Gastroesophageal sphincter (tissue), 4 donors: ENCODE results near the gene NHSL1. TPM values are rescaled to one million over a fixed set of nuclear protein-coding genes. Genes with fewer than 3 reads are reported as not detected.

Experiments used
- ATAC-seq: fragments of 150-250 bp; one replicate; pipeline ENCODE4 v1.9.1; 2016; ENCODE audit warnings: mild to moderate bottlenecking, moderate library complexity
- H3K27ac ChIP-seq, 4 donors: fragments of 200-600 bp; sonication (generic) in 3 of 4; 1 replicate in 3 of 4; 2 replicates in 1 of 4; pipeline ENCODE4 v1.5.1; 2016 to 2019
- H3K27me3 ChIP-seq: fragments of 200-600 bp; sonication (generic); one replicate; pipeline ENCODE4 v1.5.1; 2019
- H3K36me3 ChIP-seq, 2 donors: fragments of 200-600 bp; sonication (generic); one replicate each; pipeline ENCODE4 v1.5.1; 2019; ENCODE audit warnings: control low read depth in 1 of 2
- H3K4me1 ChIP-seq, 3 donors: fragments of 200-600 bp; sonication (generic); 1 replicate in 2 of 3; 2 replicates in 1 of 3; pipeline ENCODE4 v1.5.1; 2016 to 2019; ENCODE audit warnings: control low read depth in 2 of 3
- H3K4me3 ChIP-seq, 2 donors: fragments of 200-600 bp; sonication (generic); one replicate each; pipeline ENCODE4 v1.5.1; 2019; ENCODE audit warnings: mild to moderate bottlenecking in 1 of 2, moderate library complexity in 1 of 2
- H3K9me3 ChIP-seq, 3 donors: fragments of 200-600 bp; sonication (generic); one replicate each; pipeline ENCODE4 v1.5.1; 2017 to 2019; ENCODE audit warnings: control low read depth in 2 of 3
- CTCF ChIP-seq, 4 experiments: fragments of 200-600 bp in 2 of 4; fragments of 450-650 bp in 2 of 4; sonication (generic) in 1 of 4; IDR thresholded peaks; one replicate each; pipeline ENCODE4 v1.5.1; 2017 to 2019; ENCODE audit warnings: antibody characterized with exemption in 4 of 4, mild to moderate bottlenecking in 2 of 4, moderate library complexity in 2 of 4
- EP300 ChIP-seq: sonication (generic); formaldehyde crosslinking; IDR thresholded peaks from one replicate; pipeline ENCODE4 v1.6.1; 2017; ENCODE audit warnings: antibody characterized with exemption, mild to moderate bottlenecking
- POLR2A ChIP-seq, 2 donors: fragments of 450-650 bp; IDR thresholded peaks; one replicate each; pipeline ENCODE4 v1.6.1; 2017; ENCODE audit warnings: antibody characterized with exemption in 2 of 2, mild to moderate bottlenecking in 2 of 2, moderate library complexity in 1 of 2
- POLR2AphosphoS5 ChIP-seq: sonication (generic); formaldehyde crosslinking; IDR thresholded peaks from one replicate; pipeline ENCODE4 v1.6.1; 2017; ENCODE audit warnings: antibody characterized with exemption
- WGBS, 2 donors: methylation state at CpG; one replicate each; pipeline ENCODE4 v1.1.5; 2018; ENCODE audit warnings: low coverage in 1 of 2; 5-methylcytosine and 5-hydroxymethylcytosine counted together
- total RNA-seq, 4 donors: library from RNA; depleted of rRNA; stranded (reverse); fragments of >200 nt; gene quantifications; one replicate each; pipeline ENCODE4 v1.1.0, GENCODE V29; 2016

Gene NHSL1
- total RNA-seq, 4 donors from 2014 or later: 5.7 to 9.3 (median 7.9) TPM

DNA sequence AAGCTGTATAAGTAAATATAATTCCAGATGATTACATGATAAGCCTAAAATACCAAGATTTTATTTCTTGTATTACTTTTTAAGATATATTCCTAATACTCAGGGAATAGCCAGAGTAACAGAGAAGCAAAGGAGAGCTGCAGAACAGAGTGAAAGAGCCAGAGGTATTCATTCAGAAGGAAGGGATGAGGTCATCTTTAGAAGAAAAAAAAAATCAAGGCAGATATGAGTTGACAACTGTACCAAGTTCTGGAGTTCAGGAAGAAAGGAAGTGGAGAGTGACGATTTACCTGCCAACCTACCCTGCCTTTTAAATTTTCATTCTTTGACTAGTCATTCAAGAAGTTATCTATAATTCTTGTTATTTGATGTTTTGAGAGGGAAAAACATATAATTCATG lies 28.8 kb upstream of the NHSL1 start:
- H3K9me3 ChIP-seq: no peaks in the 10 kb centered on the region
- 70 to 73% methylated on average over 1 of the region's 1 CpG for WGBS, 2 donors
- TF ChIP-seq POLR2AphosphoS5: no peak
- H3K36me3 ChIP-seq: no peaks in the 10 kb centered on the region
- H3K4me3 ChIP-seq: no peak overlapping the region
- H3K4me1 ChIP-seq: peaks cover 0 to 15% (median 6%) of the 10 kb centered on the region in 3 donors
- H3K27ac ChIP-seq: no peak overlapping the region
- no peaks in the 10 kb centered on the region for H3K27me3 ChIP-seq
- no peak for ATAC-seq

DNA sequence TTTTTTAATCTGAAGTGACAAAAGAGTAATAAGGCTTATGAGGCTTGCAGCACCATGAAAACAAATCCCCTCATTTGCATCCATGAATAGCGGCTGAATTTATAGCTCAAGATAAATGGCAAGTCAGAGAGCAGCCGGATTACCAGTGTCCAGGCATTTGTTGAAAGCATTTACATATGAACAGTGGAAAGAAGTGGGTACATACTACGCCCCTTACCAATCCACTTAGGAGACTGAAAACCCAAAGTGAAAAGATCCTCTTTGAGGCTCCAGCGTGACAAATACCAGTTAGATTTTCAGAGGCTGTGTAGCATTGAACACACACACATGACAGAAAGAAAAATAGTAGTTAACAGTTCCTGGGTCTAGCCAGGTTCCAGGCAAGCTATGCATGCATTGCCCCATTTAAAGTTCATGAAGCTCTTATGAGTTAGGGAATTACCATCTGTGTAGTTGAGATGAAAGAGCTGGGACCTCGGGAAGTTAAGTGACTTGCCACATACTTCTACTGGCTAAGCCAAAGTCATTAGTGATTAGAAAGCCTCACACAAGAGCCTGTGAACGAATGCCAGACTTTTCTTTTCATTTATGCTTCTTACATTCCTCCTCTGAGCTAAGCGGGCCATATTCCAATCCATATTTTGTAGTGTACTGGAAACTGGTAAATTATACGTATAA lies 28.3 kb upstream of the NHSL1 start:
- H3K27ac ChIP-seq: no peak overlapping the region
- ATAC-seq: no peak

GRCh38 chr6:138526822-138527235 lies 27.5 kb upstream of the NHSL1 start:
- Histone ChIP-seq H3K4me3 (no peak overlapping the region), H3K36me3 (no peaks in the 10 kb centered on the region), H3K27ac (no peak overlapping the region), H3K4me1 (peaks cover 0 to 15% (median 6%) of the 10 kb centered on the region in 3 donors), H3K9me3 (no peaks in the 10 kb centered on the region), H3K27me3 (no peaks in the 10 kb centered on the region)
- WGBS, 2 donors: 44 to 55% methylated on average over 11 of the region's 11 CpGs
- TF ChIP-seq CTCF (IDR thresholded peaks at IDR 0.05) (no peak), EP300 (no peak), POLR2AphosphoS5 (no peak), POLR2A (IDR thresholded peaks at IDR 0.05) (no peak)
- no peak for ATAC-seq

More for the DNA sequence above, 28.3 kb upstream of the NHSL1 start:
- H3K4me3 ChIP-seq: no peak overlapping the region
- H3K9me3 ChIP-seq: no peaks in the 10 kb centered on the region
- no peaks in the 10 kb centered on the region for H3K27me3 ChIP-seq
- WGBS, 2 donors: 65% methylated on average over 7 to 8 of the region's 8 CpGs
- peaks cover 0 to 15% (median 6%) of the 10 kb centered on the region in 3 donors for H3K4me1 ChIP-seq
- no peaks in the 10 kb centered on the region for H3K36me3 ChIP-seq
- TF ChIP-seq POLR2AphosphoS5 (no peak), EP300 (no peak), POLR2A (IDR thresholded peaks at IDR 0.05) (no peak), CTCF (IDR thresholded peaks at IDR 0.05) (no peak)

GRCh38 chr6:138525355-138525754 lies 26.1 kb upstream of the NHSL1 start:
- H3K27me3 ChIP-seq: no peaks in the 10 kb centered on the region
- peaks cover 0 to 15% (median 6%) of the 10 kb centered on the region in 3 donors for H3K4me1 ChIP-seq
- no peak overlapping the region for H3K4me3 ChIP-seq
- no peak for TF ChIP-seq CTCF (IDR thresholded peaks at IDR 0.05)
- TF ChIP-seq POLR2A (IDR thresholded peaks at IDR 0.05): no peak
- TF ChIP-seq EP300: no peak
- no peak for TF ChIP-seq POLR2AphosphoS5
- no peak for ATAC-seq
- H3K36me3 ChIP-seq: no peaks in the 10 kb centered on the region
- no peak overlapping the region for H3K27ac ChIP-seq
- no peaks in the 10 kb centered on the region for H3K9me3 ChIP-seq
- WGBS, 2 donors: 100% methylated on average over 1 to 3 of the region's 4 CpGs

DNA sequence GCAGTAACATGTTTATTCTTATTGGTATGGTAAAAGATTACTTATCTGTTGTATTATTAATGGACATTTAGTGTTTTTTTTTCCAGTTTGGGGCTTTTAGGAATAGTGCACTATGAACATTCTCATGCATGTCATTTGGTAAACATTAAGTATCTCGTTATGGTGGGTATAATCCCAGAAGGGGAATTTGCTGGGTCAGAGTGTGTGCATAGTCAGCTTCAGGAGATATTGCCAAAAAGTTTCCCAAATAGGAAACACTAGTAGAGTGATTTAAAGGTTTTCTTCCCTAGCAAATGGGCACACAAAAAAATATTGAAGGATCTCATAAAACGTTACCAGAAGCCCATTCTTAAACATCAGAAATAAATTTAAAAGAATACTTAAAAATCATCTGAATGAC lies 25.2 kb upstream of the NHSL1 start:
- TF ChIP-seq EP300 (no peak), CTCF (IDR thresholded peaks at IDR 0.05) (no peak), POLR2AphosphoS5 (no peak), POLR2A (IDR thresholded peaks at IDR 0.05) (no peak)
- Histone ChIP-seq H3K27me3 (no peaks in the 10 kb centered on the region), H3K4me3 (no peak overlapping the region), H3K36me3 (no peaks in the 10 kb centered on the region), H3K9me3 (no peaks in the 10 kb centered on the region), H3K4me1 (peaks cover 0 to 15% (median 6%) of the 10 kb centered on the region in 3 donors), H3K27ac (no peak overlapping the region)
- WGBS, 2 donors: 31 to 33% methylated on average over 2 of the region's 2 CpGs
- no peak for ATAC-seq
